HEK293 (cell line): ENCODE data around the gene FNDC10.

ENCODE experiments used
- ATF2 ChIP-seq: fragments of 450-650 bp; formaldehyde crosslinking; IDR thresholded peaks from 2 replicates; pipeline ENCODE4 v1.5.1; 2016; ENCODE audit warnings: missing biosample characterization, missing genetic modification characterization, low read depth
- CTCF ChIP-seq: fragments of 450-650 bp; formaldehyde crosslinking; IDR thresholded peaks from 2 replicates; pipeline ENCODE4 v1.5.1; 2016; ENCODE audit warnings: missing biosample characterization, missing genetic modification characterization
- ZNF114 ChIP-seq: fragments of 450-650 bp; formaldehyde crosslinking; IDR thresholded peaks from 2 replicates; pipeline ENCODE4 v1.5.0; 2017; ENCODE audit warnings: missing biosample characterization, missing genetic modification characterization
- ZNF24 ChIP-seq: fragments of 450-650 bp; formaldehyde crosslinking; IDR thresholded peaks from 2 replicates; pipeline ENCODE4 v1.5.1; 2016; ENCODE audit warnings: missing biosample characterization, missing genetic modification characterization

GRCh38 chr1:1624443-1625403, 24.8 kb upstream of the FNDC10 start:
- TF ChIP-seq CTCF (peak; percentile 34; the same call in 1 of the 2 replicates), ZNF24 (no peak), ATF2 (tag by site-specific recombination) (no peak), ZNF114 (tag by site-specific recombination) (no peak)
